A549 (cell line): Measurements from ENCODE around the gene CASP8.
A peak's percentile ranks its signal among the peaks of the same experiment; 100 is the strongest.

ENCODE experiments used
- CHD2 ChIP-seq: fragments of 150-350 bp; IDR thresholded peaks from 2 replicates; pipeline ENCODE4 v1.6.1; 2014; ENCODE audit warnings: low read length; ENCODE audit not compliant: partially characterized antibody
- EP300 ChIP-seq, 2 experiments: fragments of >200 bp; sonication (Bioruptor Twin); formaldehyde crosslinking; IDR thresholded peaks; 2 replicates in 1 of 2; 3 replicates in 1 of 2; pipeline ENCODE4 v1.6.1; 2016 to 2017
- JUN ChIP-seq, 2 experiments: fragments of >200 bp; sonication (Bioruptor Twin); formaldehyde crosslinking; IDR thresholded peaks; 2 replicates in 1 of 2; 3 replicates in 1 of 2; pipeline ENCODE4 v1.6.1; 2016 to 2017
- KDM5A ChIP-seq: fragments of 200-600 bp; sonication (generic); IDR thresholded peaks from 2 replicates; pipeline ENCODE4 v1.6.1; 2016; ENCODE audit warnings: antibody characterized with exemption, mild to moderate bottlenecking
- MYC ChIP-seq: IDR thresholded peaks from 2 replicates; pipeline ENCODE4 v1.6.1; 2012; ENCODE audit warnings: mild to moderate bottlenecking, inconsistent platforms, low read length, improper control_type of control experiment, borderline replicate concordance
- PHF8 ChIP-seq: fragments of 200-600 bp; sonication (generic); IDR thresholded peaks from 2 replicates; pipeline ENCODE4 v1.6.1; 2016; ENCODE audit warnings: low read depth, mild to moderate bottlenecking, antibody characterized with exemption, moderate library complexity, borderline replicate concordance
- POLR2A ChIP-seq: IDR thresholded peaks from 2 replicates; pipeline ENCODE4 v1.6.1; 2012; ENCODE audit warnings: mild to moderate bottlenecking, low read length
- RAD21 ChIP-seq, 2 experiments: fragments of >200 bp in 1 of 2; sonication (Bioruptor Twin) in 1 of 2; formaldehyde crosslinking in 1 of 2; IDR thresholded peaks in 1 of 2; conservative IDR thresholded peaks in 1 of 2; 2 replicates in 1 of 2; 3 replicates in 1 of 2; pipeline ENCODE4 v1.6.1; 2012 to 2018; ENCODE audit warnings: inconsistent platforms in 1 of 2
- RFX5 ChIP-seq: fragments of 450-650 bp; IDR thresholded peaks from 2 replicates; pipeline ENCODE4 v1.7.1; 2014; ENCODE audit warnings: antibody characterized with exemption, mild to moderate bottlenecking, moderate library complexity
- ZFP36 ChIP-seq: fragments of 450-650 bp; IDR thresholded peaks from 2 replicates; pipeline ENCODE4 v1.6.1; 2014; ENCODE audit warnings: borderline replicate concordance; ENCODE audit not compliant: partially characterized antibody
- ZSCAN20 ChIP-seq: fragments of 250-450 bp; sonication (Bioruptor Pico); IDR thresholded peaks from 2 replicates; pipeline ENCODE4 v1.8.0; 2022; ENCODE audit warnings: mild to moderate bottlenecking, moderate library complexity
- TF ChIP-seq, protein P1 (sequence below): fragments of 200-600 bp; sonication (generic); IDR thresholded peaks from 2 replicates; pipeline ENCODE4 v1.6.1; 2016; ENCODE audit warnings: antibody characterized with exemption, mild to moderate bottlenecking, moderate library complexity
- TF ChIP-seq, protein P2 (sequence below): fragments of 450-650 bp; IDR thresholded peaks from 2 replicates; pipeline ENCODE4 v1.6.1; 2014; ENCODE audit warnings: antibody characterized with exemption
- TF ChIP-seq, protein P3 (sequence below): fragments of >200 bp; sonication (Bioruptor Twin); formaldehyde crosslinking; IDR thresholded peaks from 3 replicates; pipeline ENCODE4 v1.5.1; 2016

DNA sequence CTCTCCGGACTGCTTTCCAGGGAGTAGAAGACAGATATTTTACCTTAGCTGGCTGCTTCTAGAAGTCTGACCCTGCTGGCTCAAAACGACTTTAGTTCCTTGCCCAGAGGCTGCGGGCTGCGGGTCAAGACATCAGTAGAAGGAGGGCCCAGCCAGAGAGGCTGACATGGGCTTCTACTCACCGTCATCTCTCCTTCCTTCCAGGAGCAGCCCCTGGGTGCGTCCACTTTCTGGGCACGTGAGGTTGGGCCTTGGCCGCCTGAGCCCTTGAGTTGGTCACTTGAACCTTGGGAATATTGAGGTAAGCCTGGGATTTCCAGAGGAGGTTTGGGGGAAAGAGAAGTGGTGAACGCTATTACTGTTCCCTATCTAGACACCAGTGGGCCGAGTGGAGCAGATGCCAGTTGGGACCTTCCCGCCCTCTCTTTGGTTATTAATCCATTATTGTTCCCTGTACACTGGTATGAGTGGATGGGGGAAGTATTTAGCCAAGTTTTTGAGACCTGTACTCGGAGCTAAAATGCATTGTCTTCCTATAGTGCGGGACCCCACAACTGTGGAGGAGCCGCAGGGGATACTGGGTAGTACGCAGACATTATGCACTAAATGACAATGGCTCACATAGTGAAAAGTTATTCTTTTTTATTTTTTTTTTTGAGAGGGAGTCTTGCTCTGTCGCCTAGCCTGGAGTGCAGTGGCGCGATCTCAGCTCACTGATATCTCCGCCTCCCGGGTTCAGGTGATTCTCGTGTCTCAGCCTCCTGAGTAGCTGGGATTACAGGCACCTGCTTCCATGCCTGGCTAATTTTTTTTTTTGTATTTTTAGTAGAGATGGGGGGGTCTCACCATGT is 26.3 kb upstream of the CASP8 start:
- TF ChIP-seq POLR2A (no peak), PHF8 (0 out of 2 replicates have a peak, but pooled peaks have one; percentile 17), EP300 (IDR thresholded peaks at IDR 0.05) (no peak), ZFP36 (no peak), RAD21 (conservative IDR thresholded peaks at IDR 0.05 in 1 of 2, IDR thresholded peaks at IDR 0.05 in 1 of 2) (no peak), KDM5A (no peak), MYC (no peak), ZSCAN20 (CRISPR knock-in tag) (no peak), RFX5 (no peak), CHD2 (no peak), JUN (IDR thresholded peaks at IDR 0.05) (0 out of 5 replicates have a peak, but pooled peaks of 1 of the 2 experiments have one; percentile 10)
- TF ChIP-seq, protein P1, sequence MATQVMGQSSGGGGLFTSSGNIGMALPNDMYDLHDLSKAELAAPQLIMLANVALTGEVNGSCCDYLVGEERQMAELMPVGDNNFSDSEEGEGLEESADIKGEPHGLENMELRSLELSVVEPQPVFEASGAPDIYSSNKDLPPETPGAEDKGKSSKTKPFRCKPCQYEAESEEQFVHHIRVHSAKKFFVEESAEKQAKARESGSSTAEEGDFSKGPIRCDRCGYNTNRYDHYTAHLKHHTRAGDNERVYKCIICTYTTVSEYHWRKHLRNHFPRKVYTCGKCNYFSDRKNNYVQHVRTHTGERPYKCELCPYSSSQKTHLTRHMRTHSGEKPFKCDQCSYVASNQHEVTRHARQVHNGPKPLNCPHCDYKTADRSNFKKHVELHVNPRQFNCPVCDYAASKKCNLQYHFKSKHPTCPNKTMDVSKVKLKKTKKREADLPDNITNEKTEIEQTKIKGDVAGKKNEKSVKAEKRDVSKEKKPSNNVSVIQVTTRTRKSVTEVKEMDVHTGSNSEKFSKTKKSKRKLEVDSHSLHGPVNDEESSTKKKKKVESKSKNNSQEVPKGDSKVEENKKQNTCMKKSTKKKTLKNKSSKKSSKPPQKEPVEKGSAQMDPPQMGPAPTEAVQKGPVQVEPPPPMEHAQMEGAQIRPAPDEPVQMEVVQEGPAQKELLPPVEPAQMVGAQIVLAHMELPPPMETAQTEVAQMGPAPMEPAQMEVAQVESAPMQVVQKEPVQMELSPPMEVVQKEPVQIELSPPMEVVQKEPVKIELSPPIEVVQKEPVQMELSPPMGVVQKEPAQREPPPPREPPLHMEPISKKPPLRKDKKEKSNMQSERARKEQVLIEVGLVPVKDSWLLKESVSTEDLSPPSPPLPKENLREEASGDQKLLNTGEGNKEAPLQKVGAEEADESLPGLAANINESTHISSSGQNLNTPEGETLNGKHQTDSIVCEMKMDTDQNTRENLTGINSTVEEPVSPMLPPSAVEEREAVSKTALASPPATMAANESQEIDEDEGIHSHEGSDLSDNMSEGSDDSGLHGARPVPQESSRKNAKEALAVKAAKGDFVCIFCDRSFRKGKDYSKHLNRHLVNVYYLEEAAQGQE = no peak
- TF ChIP-seq, protein P2, sequence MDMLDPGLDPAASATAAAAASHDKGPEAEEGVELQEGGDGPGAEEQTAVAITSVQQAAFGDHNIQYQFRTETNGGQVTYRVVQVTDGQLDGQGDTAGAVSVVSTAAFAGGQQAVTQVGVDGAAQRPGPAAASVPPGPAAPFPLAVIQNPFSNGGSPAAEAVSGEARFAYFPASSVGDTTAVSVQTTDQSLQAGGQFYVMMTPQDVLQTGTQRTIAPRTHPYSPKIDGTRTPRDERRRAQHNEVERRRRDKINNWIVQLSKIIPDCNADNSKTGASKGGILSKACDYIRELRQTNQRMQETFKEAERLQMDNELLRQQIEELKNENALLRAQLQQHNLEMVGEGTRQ = no peak
- TF ChIP-seq, protein P3, sequence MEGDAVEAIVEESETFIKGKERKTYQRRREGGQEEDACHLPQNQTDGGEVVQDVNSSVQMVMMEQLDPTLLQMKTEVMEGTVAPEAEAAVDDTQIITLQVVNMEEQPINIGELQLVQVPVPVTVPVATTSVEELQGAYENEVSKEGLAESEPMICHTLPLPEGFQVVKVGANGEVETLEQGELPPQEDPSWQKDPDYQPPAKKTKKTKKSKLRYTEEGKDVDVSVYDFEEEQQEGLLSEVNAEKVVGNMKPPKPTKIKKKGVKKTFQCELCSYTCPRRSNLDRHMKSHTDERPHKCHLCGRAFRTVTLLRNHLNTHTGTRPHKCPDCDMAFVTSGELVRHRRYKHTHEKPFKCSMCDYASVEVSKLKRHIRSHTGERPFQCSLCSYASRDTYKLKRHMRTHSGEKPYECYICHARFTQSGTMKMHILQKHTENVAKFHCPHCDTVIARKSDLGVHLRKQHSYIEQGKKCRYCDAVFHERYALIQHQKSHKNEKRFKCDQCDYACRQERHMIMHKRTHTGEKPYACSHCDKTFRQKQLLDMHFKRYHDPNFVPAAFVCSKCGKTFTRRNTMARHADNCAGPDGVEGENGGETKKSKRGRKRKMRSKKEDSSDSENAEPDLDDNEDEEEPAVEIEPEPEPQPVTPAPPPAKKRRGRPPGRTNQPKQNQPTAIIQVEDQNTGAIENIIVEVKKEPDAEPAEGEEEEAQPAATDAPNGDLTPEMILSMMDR = no peak
